ENCODE measurements around the gene MPHOSPH9.

The MPHOSPH9 gene, protein sequence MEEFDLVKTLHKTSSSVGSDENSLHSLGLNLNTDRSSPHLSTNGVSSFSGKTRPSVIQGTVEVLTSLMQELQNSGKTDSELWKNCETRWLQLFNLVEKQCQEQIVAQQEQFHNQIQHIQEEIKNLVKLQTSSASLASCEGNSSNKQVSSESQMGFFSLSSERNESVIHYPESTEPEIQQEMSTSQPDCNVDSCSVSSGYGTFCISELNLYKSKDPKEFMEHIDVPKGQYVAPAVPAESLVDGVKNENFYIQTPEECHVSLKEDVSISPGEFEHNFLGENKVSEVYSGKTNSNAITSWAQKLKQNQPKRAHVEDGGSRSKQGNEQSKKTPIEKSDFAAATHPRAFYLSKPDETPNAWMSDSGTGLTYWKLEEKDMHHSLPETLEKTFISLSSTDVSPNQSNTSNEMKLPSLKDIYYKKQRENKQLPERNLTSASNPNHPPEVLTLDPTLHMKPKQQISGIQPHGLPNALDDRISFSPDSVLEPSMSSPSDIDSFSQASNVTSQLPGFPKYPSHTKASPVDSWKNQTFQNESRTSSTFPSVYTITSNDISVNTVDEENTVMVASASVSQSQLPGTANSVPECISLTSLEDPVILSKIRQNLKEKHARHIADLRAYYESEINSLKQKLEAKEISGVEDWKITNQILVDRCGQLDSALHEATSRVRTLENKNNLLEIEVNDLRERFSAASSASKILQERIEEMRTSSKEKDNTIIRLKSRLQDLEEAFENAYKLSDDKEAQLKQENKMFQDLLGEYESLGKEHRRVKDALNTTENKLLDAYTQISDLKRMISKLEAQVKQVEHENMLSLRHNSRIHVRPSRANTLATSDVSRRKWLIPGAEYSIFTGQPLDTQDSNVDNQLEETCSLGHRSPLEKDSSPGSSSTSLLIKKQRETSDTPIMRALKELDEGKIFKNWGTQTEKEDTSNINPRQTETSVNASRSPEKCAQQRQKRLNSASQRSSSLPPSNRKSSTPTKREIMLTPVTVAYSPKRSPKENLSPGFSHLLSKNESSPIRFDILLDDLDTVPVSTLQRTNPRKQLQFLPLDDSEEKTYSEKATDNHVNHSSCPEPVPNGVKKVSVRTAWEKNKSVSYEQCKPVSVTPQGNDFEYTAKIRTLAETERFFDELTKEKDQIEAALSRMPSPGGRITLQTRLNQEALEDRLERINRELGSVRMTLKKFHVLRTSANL

DNA sequence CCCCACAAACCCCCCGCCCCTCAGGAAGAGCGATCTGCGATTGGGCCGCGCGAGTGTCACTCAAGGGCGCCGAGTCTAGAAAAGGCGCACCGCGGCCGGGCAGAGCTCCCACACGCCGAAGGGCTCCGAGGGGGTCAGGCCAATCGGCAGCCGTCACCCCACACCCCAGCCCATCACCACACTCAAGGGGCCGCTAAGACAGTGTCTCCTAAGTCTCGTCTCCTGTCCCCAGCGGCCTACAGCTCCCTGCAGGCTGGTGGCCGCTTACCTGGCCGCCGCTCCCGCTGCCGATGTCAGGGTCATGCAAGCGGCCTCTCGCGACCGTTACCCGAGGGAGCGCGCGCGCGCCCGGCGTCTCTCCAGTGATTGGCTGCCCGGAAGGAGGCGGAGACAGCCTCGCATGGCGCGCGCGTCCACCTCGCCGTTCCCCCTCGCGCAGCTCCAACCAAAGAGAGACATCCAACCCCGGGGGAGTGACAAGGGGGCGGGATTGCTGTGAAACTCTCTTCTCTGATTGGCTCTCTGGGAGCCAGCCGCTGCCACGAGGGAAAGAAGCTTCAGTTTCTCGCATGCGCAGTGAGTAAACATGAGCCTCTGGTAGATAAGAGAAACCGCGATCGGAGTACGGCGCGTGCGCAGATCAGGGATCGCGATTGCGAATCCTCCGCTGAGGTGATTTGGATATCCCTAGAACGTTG, at the start of gene MPHOSPH9, which contains the start of gene MTRFR:
MPHOSPH9 (minus strand) TSS at position 335 of the 698 bp plus-strand sequence. CDS start 2,777 bp downstream, outside the sequence.
MTRFR (plus strand) TSS at position 630 of the 698 bp plus-strand sequence. CDS start 20,239 bp downstream, outside the sequence.
- DNase-seq = peak; percentile 99

- DNase-seq = no peak
Observed at GRCh38 chr12:123282111-123282510, 49.2 kb upstream of the MPHOSPH9 start.

GRCh38 chr12:123280971-123281370, 48.0 kb upstream of the MPHOSPH9 start:
- no peak for DNase-seq

DNA sequence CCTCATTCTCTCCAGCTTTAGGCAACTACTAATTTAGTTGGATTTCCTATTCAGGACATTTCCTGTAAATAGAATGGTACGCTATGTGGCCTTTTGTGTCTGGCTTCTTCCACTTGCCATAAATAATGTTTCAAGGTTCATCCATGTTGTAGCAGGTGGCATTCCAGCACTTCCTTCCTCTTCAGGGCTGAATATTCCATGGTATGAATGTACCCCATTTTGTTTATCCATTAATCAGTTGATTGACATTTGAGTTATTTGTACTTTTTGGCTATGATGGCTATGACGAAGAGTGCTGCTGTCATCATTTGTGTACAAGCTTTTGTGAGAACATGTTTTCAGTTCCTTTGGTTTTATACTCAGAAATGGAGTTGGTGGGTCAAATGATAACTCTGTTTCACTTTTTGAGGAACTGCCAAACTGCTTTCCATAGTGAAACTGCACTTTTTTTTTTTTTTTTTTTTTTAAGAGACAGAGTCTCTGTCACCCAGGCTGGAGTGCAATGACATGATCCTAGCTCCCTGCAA, 45.2 kb upstream of the MPHOSPH9 start:
- peak; percentile 82 for DNase-seq

DNA sequence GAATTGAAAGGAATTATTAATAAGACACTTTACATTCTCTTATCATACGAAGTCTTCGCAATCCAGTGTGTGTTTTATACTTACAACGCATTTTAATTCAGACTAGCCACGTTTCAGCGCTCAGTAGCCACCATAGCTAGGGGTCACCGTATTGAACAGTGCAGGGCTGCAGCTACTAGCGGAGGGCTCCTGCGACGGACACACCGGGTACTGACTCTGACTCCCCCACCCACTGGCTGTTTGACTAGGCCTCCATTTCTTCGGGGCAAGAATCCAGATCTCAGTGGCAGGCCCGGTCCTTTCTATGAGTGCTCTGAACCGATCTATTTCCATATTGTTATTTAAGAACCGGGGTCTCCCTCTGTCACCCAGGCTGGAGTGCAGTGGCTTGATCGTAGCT, 40.2 kb upstream of the MPHOSPH9 start:
- no peak for DNase-seq

GRCh38 chr12:123271001-123271668, 38.2 kb upstream of the MPHOSPH9 start:
- peak; percentile 82 for DNase-seq

DNA sequence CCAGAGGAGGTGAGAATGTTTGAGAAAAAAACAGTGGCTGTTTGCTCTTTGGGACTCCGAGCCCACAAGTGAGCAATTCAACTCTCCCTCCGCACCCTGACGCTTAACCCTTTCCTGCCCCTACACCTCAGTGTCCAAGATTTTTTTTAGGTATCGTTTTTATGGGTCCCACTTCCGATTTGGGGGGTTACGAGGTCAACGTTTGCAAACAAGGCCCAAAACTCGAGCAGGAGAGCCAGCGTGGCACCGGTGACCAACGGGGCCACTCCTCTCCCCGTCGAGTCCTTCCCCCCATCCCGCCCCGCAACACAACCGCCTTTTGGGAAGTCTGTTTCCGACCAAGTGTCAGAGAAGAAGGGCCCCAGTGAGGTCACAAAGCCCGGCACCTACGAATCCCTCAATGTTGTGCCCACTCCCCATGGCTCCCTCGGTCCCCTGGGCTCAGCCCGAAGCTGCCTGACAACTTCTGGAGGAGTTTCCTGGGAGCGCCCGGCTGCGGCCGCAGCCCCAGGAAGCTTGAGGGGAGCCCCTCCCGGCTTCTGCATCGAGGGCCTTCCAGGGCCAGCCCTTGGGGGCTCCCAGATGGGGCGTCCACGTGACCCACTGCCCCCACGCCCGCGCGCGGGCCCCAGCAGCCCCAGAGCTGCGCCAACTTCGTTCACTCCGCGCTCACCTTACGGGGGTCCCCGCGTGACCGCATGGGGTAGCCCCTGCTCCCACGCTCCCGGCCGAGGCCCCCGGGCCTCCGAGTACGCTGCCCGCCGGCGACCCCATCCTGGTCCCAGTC, 37.5 kb upstream of the MPHOSPH9 start:
- DNase-seq = no peak

DNA sequence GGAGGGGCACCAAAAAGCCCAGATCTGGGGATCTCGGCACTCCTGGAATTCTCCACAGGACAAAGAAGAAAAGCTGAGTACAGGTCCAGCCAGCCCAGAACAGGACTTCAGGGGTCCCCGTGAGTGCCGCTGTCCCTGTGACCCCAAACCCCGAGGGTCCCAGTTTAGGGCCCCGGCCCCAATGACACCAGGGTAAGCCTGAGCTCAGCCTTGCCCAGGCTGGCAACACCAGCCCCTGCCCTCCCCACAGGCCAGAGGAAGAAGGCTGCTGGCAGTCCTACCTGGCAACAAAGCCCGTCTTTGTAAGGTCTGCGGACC, 36.9 kb upstream of the MPHOSPH9 start:
- DNase-seq = no peak

DNA sequence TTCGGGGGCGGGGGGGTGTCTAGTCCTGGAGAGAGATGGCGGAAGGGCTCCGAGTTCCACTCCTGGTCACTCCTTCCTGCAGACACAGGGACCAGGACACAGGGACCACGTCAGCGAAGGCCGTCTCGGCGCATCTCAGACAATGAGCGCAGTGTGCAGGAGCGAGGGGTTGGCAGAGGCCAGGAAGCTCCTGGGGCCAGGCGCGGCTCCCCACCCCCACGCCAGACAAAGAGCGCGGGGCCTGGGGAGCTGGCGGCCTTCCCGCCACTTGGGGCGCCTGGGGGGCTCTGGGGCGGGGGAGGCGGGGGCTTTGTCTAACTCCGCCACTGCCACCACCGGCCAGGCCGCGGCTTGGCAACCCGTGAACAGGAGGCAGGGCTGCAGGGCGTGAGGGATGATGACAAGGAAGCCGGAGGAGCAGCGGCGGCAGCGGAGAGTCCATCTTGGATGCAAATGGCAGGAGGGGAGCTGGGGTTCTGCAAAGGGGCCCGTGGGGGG, 36.5 kb upstream of the MPHOSPH9 start:
- peak; percentile 11 for DNase-seq

DNA sequence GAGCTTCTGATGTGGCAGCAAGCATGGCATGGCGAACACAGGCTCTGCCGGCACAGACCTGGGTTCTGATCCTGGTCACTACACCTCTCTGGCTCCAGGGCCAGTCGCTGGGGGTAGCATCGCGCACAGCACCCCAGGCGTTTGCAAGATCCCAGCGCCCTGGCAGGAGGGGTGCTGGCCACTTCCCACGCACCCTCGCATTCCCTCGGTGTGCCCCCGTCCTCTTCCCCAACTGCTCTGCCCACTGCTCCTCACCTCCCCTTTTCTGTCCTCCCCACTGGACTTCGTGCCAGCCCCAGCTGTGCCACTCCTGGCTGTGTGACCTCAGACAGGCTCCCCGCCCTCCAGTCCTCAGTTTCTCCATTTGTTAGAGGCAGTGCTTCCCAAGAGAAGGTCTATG, 35.9 kb upstream of the MPHOSPH9 start:
- no peak for DNase-seq

DNA sequence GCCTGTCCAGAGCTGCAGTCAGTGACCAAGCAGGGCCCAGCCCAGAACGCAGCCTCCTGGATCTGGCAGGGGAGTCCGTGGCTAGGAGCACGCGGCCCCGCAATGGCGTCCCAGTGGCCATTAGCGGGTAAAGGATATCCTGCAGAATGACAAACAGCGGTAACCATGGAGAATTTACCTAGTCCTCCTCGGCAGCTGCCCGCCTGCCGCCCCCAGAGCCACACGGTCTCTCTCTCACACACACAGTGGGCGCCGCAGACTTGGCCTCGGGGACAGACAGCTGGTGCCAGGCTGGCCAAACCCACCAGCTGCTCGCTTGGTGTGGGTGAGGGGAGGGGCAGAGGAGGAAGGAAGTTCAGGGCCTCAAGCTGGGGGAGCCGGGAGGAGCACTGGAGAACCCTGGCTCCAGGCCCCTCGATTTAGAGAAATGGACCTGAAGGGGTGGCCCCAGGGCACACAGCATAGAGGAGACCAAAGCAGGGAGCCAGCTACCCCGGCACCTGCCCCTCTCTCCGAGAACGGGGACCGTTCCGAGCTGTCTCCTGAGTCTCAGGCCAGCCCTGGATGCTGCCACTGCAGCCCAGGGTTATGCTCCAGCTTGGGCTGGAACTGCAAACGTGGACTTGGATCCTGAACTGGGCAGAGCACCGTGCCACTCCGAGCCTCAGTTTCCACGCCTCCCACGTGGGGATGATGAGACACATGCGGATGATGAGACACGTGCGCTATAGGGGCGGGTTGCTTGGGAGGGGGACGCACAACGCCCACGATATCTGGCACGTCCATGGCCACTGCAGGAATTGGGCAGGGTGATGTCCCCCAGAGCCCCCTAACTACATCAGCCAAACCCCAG, 35.3 kb upstream of the MPHOSPH9 start:
- DNase-seq = no peak

- DNase-seq = no peak
Observed at GRCh38 chr12:123267335-123267920, 34.5 kb upstream of the MPHOSPH9 start.

DNA sequence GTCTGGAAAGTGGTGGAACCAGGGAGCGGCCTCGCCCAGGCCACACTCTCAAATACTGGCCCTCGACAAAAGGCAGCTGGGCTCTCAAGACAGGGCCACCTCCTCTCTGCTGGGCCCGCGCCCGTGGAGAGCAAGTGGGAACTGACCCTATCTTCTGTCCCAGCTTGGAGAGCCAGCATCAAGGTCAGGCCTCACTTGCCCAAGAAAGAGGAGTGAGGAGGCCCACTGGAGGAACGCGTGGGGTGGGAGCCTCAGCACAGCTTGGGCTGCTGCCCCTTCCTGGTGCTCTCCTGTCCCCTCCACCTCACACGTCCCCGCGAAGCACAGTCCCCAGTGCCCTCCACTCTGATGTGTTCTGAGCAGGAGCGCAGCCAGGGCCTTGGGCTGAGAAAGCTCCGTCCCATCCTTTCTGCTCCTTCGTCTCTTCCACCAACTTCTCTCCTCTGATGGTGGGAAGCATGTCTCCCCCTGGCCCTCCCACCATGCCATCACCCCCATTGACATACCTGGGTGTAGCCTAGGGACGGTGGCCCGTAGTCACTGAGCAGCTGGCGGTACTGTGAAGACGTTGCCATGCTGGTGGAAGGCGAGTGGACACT, 33.8 kb upstream of the MPHOSPH9 start:
- DNase-seq = no peak

DNA sequence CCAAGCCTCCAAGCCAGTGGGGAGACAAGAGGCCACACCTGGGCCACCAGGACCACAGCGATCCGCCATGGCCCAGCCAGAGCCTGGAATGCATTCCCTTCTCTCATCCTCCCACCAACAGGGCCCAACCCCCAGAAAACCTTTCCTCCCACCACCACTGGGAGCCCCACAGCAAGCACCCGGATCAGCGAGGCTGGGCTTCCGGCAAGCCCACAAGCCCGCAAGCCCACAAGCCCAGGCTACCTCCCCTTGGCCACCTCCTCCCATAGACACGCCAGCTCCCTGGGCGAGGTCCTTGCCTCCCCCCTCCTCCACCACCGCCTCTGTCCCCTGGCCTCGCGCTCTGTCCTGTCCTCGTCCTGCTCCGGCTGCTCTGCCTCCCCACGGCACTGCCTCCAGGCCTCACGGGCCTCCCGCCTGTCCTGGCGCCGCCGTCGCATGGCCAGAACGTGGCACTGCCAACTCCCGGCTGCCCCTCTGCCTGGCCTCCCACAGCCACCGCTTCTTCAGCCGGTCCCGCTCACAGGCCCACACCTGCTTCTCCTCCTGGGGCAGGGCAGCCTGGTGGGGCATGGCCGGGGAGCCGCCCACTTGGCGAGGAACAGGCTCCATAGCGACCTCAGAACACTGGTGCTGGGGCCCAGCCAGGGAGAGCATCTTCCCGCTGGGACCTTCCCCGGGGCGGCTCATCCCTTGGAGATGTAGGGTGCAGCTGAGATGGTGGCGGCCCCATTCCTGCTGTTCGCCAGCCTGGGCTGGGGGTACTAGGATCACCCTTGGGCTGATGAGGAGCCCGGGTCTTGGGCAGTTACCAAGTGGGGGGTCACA, 33.1 kb upstream of the MPHOSPH9 start:
- DNase-seq = no peak

- DNase-seq = no peak
Observed at GRCh38 chr12:123264642-123265041, 31.7 kb upstream of the MPHOSPH9 start.

DNA sequence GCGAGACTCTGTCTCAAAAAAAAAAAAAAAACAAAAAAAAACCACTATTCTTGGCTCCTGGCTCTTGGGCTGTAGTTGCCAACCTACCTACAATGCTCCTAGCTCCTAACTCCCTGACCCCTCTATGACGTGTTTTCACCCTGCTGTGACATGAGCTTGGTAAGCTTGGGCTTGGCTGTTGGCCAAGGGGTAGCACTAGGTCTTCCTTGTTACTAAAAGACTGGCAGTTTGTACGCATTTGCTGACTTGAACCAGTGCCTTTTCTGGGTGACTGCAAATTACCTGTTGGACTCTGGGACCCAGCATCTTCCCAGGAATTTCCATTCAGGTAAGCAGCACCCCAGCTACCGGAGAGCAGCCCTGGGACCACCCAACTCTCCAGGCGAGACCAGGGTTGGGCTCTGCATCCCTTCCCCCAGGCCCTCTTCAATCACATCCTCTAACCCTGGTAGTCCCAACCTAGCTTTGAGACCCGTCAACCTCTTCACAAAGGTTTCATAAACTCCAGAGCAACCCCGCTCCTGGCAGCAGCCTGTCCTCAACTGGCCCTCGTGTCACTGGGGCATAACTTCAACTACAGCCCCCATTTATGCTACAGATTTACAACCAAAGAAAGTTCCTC, 30.4 kb upstream of the MPHOSPH9 start:
- no peak for DNase-seq

DNA sequence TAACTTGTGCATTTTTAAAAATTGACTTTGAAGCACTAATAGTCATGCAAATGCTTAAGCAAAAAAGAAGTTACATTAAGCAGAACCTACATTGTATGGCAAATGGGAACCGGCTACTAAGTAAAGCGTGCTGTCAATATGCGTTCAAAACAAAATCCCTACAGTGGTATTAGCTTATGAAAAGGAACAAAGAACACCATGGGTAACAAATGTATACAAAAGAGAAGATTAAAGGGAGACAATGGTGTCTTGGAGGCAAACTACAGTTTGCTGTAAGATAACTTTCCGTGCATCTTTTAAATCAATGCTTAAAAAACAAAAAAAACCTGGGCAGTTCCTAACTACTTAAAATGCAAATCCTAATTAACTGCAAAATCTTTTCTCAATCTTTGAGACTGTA, 28.3 kb upstream of the MPHOSPH9 start:
- DNase-seq = no peak
